ENCODE measurements around the gene GALNT2.

Gene GALNT2

DNA sequence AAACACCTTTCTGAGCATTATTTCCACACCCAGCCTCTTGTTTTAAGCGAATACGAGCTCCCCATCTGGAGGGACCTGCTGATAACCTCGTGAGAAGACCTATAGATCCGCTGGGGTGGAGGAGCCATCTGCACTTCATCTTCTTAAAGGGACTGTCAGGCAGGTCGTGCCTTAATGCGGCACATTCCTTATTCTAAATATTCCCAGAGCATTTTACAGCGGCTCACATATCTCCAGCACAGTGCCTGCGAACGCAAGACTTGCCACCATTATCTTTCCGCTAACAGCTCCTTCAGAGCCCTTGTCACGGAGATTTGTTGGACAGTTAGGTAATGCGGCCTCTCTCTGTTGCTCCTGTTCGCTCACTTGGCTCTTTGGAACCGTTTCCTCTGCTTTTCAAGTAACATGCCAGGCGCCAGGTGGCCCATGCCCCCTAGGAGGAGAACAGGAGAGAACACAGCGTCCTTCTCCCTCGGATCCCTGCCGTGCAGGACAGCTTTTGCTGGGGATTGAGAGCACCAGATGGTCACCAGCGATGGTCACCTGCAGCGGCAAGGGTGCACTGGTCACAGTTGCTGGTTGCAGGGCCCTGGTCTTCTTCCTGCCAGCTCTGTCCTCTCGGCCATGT lies 196.6 kb downstream of the GALNT2 start:
- Histone ChIP-seq H3K27ac (ENCODE audit: low read length) (no peak overlapping the region), H3K36me3 (ENCODE audit: control insufficient read depth in 2 of 2, insufficient read depth in 2 of 2, low read length in 2 of 2) (peaks cover 33 to 46% of the 10 kb centered on the region in 2 donors)

DNA sequence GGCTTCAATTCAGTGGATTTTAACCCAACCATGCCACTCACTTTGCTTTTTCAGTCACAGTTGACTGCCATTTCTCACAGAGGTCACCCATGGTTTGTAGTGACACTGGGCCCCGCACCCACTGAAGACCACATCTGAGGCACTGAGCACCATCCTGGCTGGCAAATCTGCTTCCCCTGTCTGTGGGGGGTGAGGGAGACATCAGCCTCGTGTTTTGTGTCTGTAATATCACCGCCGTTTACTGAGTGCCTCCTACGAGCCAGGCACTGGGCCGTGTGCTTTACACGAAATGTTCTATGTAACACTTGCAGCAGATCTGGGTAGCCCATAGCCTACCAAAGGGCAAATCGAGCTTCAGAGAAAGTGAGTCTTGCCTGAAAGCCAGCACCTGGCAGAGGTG lies 197.3 kb downstream of the GALNT2 start:
- Histone ChIP-seq H3K4me1 (ENCODE audit: control insufficient read depth, insufficient read depth, low read length) (peaks cover 17% of the 10 kb centered on the region), H3K27ac (ENCODE audit: low read length) (no peak overlapping the region), H3K36me3 (ENCODE audit: control insufficient read depth in 2 of 2, insufficient read depth in 2 of 2, low read length in 2 of 2) (peaks cover 33 to 44% of the 10 kb centered on the region in 2 donors)

More for the DNA sequence above, 196.6 kb downstream of the GALNT2 start:
- H3K27me3 ChIP-seq (ENCODE audit: control insufficient read depth in 1 of 2, insufficient read depth in 2 of 2, low read length in 2 of 2): no peaks in the 10 kb centered on the region
- H3K4me1 ChIP-seq (ENCODE audit: control insufficient read depth, insufficient read depth, low read length): peaks cover 14% of the 10 kb centered on the region
- no peak overlapping the region for H3K4me3 ChIP-seq (ENCODE audit: low read length in 2 of 2)
- H3K9ac ChIP-seq (ENCODE audit: low read length in 2 of 2): no peak overlapping the region
- no peaks in the 10 kb centered on the region for H3K9me3 ChIP-seq (ENCODE audit: control insufficient read depth in 2 of 2, low read length in 2 of 2)

DNA sequence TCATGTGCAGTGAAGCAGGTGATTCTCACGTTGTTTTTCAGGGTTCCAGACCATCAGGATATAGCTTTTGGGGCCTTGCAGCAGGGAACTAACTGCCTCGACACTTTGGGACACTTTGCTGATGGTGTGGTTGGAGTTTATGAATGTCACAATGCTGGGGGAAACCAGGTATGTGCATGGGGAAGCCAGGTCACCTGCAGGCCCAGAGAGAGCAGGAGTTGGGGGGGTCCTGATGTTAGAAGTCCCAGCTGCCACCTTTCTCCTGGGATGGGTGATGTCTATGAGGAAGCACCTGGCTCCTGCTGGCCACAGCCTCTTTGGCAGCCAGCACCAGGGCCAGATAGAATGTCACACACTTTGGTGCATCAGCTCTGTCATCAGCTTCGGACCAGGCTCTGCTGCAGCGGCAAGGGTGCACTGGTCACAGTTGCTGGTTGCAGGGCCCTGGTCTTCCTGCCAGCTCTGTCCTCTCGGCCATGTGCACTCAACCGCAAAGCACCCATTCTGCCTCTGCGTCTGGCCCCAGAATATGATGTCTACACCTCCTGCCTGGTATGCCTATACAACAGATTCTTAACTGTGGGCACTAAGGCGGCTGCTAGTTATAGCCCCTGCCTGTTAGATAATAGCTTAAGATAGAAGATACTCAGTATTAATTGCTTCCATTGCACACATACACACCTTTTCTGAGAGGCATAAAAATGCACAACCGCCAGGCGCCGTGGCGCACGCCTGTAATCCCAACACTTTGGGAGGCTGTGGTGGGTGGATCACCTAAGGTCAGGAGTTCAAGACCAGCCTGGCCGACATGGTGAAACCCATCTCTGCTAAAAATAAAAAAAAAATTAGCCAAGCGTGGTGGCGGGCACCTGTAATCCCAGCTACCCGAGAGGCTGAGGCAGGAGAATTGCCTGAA lies 198.4 kb downstream of the GALNT2 start:
- no peak overlapping the region for H3K27ac ChIP-seq (ENCODE audit: low read length)
- peaks cover 33 to 40% of the 10 kb centered on the region in 2 donors for H3K36me3 ChIP-seq (ENCODE audit: control insufficient read depth in 2 of 2, insufficient read depth in 2 of 2, low read length in 2 of 2)
- H3K9ac ChIP-seq (ENCODE audit: low read length in 2 of 2): no peak overlapping the region
- no peaks in the 10 kb centered on the region for H3K27me3 ChIP-seq (ENCODE audit: control insufficient read depth in 1 of 2, insufficient read depth in 2 of 2, low read length in 2 of 2)
- no peak overlapping the region for H3K4me3 ChIP-seq (ENCODE audit: low read length in 2 of 2)
- peaks cover 21% of the 10 kb centered on the region for H3K4me1 ChIP-seq (ENCODE audit: control insufficient read depth, insufficient read depth, low read length)
- H3K9me3 ChIP-seq (ENCODE audit: control insufficient read depth in 2 of 2, low read length in 2 of 2): no peaks in the 10 kb centered on the region

More for the DNA sequence above, 197.3 kb downstream of the GALNT2 start:
- Histone ChIP-seq H3K9me3 (ENCODE audit: control insufficient read depth in 2 of 2, low read length in 2 of 2) (no peaks in the 10 kb centered on the region), H3K9ac (ENCODE audit: low read length in 2 of 2) (no peak overlapping the region), H3K4me3 (ENCODE audit: low read length in 2 of 2) (no peak overlapping the region), H3K27me3 (ENCODE audit: control insufficient read depth in 1 of 2, insufficient read depth in 2 of 2, low read length in 2 of 2) (no peaks in the 10 kb centered on the region)

DNA sequence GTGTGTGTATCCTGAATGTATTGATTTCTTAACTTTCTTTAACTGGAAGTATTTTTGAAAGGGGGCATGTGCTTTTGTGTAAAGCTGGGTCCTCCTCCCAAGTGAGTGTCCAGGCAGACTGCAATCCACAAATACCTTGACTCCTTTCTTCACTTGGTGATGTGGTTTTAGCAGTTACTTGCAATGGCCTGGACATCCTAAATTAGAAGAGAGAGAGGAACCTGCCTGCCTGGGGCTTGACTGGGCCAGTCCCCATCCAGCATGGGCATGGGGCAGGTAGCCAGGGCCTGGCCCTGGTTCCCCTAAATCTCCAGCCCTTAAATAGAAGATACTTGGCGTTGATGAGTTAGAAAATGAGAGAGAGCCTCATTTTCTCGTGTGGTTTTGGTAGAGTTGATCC lies 199.4 kb downstream of the GALNT2 start:
- H3K9me3 ChIP-seq (ENCODE audit: control insufficient read depth in 2 of 2, low read length in 2 of 2): no peaks in the 10 kb centered on the region
- H3K27me3 ChIP-seq (ENCODE audit: control insufficient read depth in 1 of 2, insufficient read depth in 2 of 2, low read length in 2 of 2): no peaks in the 10 kb centered on the region
- H3K27ac ChIP-seq (ENCODE audit: low read length): no peak overlapping the region
- H3K4me3 ChIP-seq (ENCODE audit: low read length in 2 of 2): no peak overlapping the region
- H3K4me1 ChIP-seq (ENCODE audit: control insufficient read depth, insufficient read depth, low read length): peaks cover 23% of the 10 kb centered on the region
- H3K9ac ChIP-seq (ENCODE audit: low read length in 2 of 2): no peak overlapping the region
- H3K36me3 ChIP-seq (ENCODE audit: control insufficient read depth in 2 of 2, insufficient read depth in 2 of 2, low read length in 2 of 2): peaks cover 33 to 42% of the 10 kb centered on the region in 2 donors

DNA sequence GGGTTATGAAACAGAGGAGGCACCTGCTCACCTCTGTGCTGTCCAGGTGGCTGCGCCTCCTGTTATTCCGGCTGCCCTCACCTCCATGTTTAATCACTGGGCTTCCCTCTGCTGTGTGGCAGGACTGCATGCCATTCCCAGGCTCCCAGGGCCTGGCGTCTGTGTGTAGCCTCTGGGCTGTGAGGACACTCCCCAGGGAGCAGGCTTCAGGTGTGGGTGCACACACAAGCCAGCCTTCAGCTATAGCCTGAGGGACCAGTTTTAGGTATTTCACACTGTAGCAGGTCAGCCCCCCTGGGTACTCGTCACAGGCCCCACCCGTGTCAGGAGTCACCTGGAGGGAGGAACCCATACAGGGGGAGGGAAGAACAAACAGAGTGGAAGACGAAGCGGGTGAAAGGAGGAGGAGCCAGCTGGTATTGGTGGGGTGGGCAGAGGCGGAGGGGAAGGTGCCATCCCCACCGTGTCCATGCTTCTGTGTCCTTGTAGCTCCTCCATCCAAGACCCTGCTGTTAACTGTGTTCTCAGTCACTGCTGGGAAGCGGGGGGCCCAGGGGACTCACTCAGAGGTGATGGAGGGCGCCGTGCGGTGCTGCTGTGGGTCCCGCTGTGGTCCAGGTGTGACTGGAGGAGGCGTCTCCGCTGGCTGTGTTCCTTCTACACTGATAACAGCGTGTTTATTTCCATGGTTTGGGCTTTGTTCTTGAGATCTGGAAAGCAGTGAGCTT lies 200.5 kb downstream of the GALNT2 start:
- peaks cover 33 to 43% of the 10 kb centered on the region in 2 donors for H3K36me3 ChIP-seq (ENCODE audit: control insufficient read depth in 2 of 2, insufficient read depth in 2 of 2, low read length in 2 of 2)
- H3K4me1 ChIP-seq (ENCODE audit: control insufficient read depth, insufficient read depth, low read length): peaks cover 23% of the 10 kb centered on the region
- H3K27ac ChIP-seq (ENCODE audit: low read length): no peak overlapping the region

DNA sequence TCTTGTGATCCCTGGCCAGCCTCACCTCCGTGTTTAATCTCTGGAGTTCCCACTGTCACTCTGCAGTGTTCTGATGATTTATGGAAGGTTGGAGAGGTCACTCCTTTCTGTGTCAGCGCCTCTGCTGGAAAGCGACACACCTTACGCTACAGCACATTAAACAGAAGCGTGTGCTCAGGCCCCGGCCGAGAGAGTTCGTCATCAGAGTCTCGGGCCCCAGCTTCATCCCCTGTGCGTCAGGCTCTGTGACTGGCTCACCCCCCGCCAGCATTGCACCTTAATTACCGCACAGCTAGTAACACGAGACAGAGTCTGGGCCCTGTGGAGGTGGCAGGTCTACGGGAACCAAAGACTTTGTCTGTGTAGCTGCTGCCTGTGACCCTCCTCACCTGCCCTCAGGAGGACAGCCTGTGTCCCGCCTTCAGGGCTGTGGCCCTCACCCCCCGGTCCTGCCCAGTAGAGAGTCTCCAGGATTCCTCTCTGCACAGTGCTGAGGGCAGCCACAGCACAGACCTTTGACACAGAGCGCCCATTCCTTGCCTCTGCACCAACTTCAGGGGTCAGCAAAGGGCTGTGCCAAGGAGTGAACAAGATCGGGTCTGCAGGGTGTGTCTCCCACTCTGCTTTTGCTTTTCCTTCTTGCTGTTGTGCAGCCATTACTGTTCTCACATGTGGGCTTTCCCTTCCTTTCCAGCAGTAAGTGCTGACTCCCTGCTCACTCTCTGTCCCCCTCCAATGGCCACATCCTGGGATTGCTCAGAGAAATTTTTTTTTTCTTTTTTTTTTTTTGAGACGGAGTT lies 201.5 kb downstream of the GALNT2 start:
- peaks cover 34 to 36% of the 10 kb centered on the region in 2 donors for H3K36me3 ChIP-seq (ENCODE audit: control insufficient read depth in 2 of 2, insufficient read depth in 2 of 2, low read length in 2 of 2)
- no peak overlapping the region for H3K27ac ChIP-seq (ENCODE audit: low read length)
- H3K27me3 ChIP-seq (ENCODE audit: control insufficient read depth in 1 of 2, insufficient read depth in 2 of 2, low read length in 2 of 2): no peaks in the 10 kb centered on the region
- no peak overlapping the region for H3K9ac ChIP-seq (ENCODE audit: low read length in 2 of 2)
- H3K4me1 ChIP-seq (ENCODE audit: control insufficient read depth, insufficient read depth, low read length): peaks cover 23% of the 10 kb centered on the region
- no peaks in the 10 kb centered on the region for H3K9me3 ChIP-seq (ENCODE audit: control insufficient read depth in 2 of 2, low read length in 2 of 2)
- H3K4me3 ChIP-seq (ENCODE audit: low read length in 2 of 2): no peak overlapping the region

More for the DNA sequence above, 200.5 kb downstream of the GALNT2 start:
- no peaks in the 10 kb centered on the region for H3K27me3 ChIP-seq (ENCODE audit: control insufficient read depth in 1 of 2, insufficient read depth in 2 of 2, low read length in 2 of 2)
- no peaks in the 10 kb centered on the region for H3K9me3 ChIP-seq (ENCODE audit: control insufficient read depth in 2 of 2, low read length in 2 of 2)
- H3K4me3 ChIP-seq (ENCODE audit: low read length in 2 of 2): no peak overlapping the region
- H3K9ac ChIP-seq (ENCODE audit: low read length in 2 of 2): no peak overlapping the region

DNA sequence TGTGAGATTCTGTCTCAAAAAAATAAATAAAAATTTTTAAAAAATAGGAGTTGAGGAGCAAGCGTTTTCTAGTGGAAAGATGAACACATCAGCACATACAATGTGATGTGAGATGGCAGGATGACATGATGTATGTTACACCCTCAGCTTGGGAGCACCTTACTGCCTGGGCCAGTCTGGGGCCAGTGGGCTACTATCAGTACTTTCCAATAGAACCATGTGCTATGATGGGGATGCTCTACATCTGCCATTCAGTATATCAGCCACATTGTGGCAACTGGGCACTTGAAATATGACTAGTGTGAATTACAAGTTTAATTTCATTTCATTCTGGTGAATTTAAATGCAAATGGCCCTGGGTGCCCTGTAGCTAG lies 203.1 kb downstream of the GALNT2 start:
- Histone ChIP-seq H3K27ac (ENCODE audit: low read length) (peak overlapping the region; percentile 11), H3K4me1 (ENCODE audit: control insufficient read depth, insufficient read depth, low read length) (peaks cover 23% of the 10 kb centered on the region), H3K9ac (ENCODE audit: low read length in 2 of 2) (peak overlapping the region in 1 of 2 donors; percentile 13), H3K9me3 (ENCODE audit: control insufficient read depth in 2 of 2, low read length in 2 of 2) (no peaks in the 10 kb centered on the region), H3K27me3 (ENCODE audit: control insufficient read depth in 1 of 2, insufficient read depth in 2 of 2, low read length in 2 of 2) (no peaks in the 10 kb centered on the region), H3K36me3 (ENCODE audit: control insufficient read depth in 2 of 2, insufficient read depth in 2 of 2, low read length in 2 of 2) (peaks cover 28 to 30% of the 10 kb centered on the region in 2 donors), H3K4me3 (ENCODE audit: low read length in 2 of 2) (no peak overlapping the region)

DNA sequence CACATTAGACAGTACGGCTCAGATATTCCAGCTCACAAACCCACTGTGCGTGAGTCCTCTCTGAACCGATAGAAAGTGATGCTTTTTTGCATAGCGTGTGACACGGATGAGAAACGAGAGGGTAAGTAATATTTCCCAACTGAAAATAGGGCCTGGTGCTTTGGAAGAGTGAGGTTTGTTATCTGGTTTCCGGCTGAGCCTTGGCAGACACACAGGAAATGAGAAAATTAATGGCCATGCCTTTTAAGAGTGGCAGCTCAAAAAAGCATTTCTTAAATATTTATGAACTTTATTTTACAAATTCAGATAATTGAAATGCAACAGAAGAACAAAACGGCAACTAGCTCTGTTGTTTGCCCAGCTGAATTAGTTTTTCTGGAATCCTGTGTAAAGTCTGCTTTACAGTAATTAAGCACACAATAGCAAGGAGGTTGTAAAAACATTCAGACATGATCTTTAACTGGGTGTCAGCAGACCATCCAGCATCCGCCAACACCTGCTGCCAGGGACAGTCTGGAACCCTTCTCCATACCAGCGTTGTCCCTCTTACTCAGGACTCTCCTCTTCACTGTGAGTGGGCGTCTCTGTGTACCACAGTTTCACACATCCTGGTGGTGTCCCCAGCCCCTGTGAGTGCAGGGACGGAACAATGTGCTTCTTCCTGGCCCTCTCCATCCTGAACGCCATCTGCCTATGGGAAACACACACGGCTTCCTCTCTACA lies 203.7 kb downstream of the GALNT2 start:
- Histone ChIP-seq H3K36me3 (ENCODE audit: control insufficient read depth in 2 of 2, insufficient read depth in 2 of 2, low read length in 2 of 2) (peaks cover 25 to 29% of the 10 kb centered on the region in 2 donors), H3K4me1 (ENCODE audit: control insufficient read depth, insufficient read depth, low read length) (peaks cover 23% of the 10 kb centered on the region), H3K27ac (ENCODE audit: low read length) (peak overlapping the region; percentile 11), H3K4me3 (ENCODE audit: low read length in 2 of 2) (no peak overlapping the region), H3K9me3 (ENCODE audit: control insufficient read depth in 2 of 2, low read length in 2 of 2) (no peaks in the 10 kb centered on the region), H3K27me3 (ENCODE audit: control insufficient read depth in 1 of 2, insufficient read depth in 2 of 2, low read length in 2 of 2) (no peaks in the 10 kb centered on the region), H3K9ac (ENCODE audit: low read length in 2 of 2) (peak overlapping the region in 1 of 2 donors; percentile 13)

DNA sequence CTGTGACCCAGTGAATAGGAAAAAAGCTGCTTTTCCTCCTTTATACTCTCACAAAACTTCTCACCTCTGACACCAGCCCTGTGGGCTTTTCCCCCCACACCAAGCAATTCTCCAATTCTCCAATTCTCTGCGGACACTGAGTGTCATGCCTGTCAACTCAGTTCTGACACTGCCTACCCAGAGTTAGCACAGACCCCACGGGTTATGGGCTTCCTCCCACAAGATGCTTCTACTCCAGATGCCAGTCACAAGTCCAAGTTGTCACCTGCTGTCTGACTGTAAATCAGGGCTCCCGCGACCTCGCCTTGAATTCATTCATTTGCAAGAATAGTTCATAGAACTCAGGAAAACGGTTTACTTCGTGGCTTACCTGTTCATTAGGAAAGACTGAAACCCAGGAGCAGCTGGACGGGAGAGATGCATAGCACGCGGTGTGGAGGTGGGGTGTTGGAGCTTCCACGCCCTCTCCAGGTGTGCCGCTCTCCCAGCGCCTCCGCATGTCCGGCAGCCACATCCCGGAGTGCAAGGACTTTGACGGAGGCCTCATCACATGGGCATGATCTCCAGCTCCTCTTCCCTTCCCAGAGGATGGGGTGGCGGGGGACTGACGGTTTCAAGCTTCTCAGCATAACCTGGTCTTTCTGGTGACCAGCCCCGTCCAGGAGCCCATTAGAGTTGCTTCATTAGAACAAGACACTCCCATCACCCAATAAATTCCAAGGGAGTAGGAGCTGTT lies 204.4 kb downstream of the GALNT2 start:
- Histone ChIP-seq H3K9me3 (ENCODE audit: control insufficient read depth in 2 of 2, low read length in 2 of 2) (no peaks in the 10 kb centered on the region), H3K4me1 (ENCODE audit: control insufficient read depth, insufficient read depth, low read length) (peaks cover 23% of the 10 kb centered on the region), H3K27ac (ENCODE audit: low read length) (no peak overlapping the region), H3K27me3 (ENCODE audit: control insufficient read depth in 1 of 2, insufficient read depth in 2 of 2, low read length in 2 of 2) (no peaks in the 10 kb centered on the region), H3K4me3 (ENCODE audit: low read length in 2 of 2) (no peak overlapping the region), H3K36me3 (ENCODE audit: control insufficient read depth in 2 of 2, insufficient read depth in 2 of 2, low read length in 2 of 2) (peaks cover 27 to 33% of the 10 kb centered on the region in 2 donors), H3K9ac (ENCODE audit: low read length in 2 of 2) (no peak overlapping the region)

All from stomach smooth muscle (tissue), 2 donors.